GM13976 (cell line): Measurements from ENCODE around the gene SOS1.

ENCODE experiments used
- DNase-seq: peaks from one replicate; pipeline ENCODE4 v3.0.0; 2012; ENCODE audit warnings: low spot score
- CTCF ChIP-seq: IDR thresholded peaks from 2 replicates; pipeline ENCODE4 v1.5.1; 2012; ENCODE audit warnings: borderline replicate concordance, mild to moderate bottlenecking; ENCODE audit not compliant: insufficient read depth; ENCODE audit errors: extremely low read depth, missing control alignments, control extremely low read depth
- in situ Hi-C: fragments of 300-500 bp; cut with MboI; formaldehyde crosslinking; loops from one replicate; pipeline ENCODE4 v1.12.0; 2022; ENCODE audit warnings: low sequenced_read_pairs, mixed read lengths, inconsistent platforms; ENCODE audit not compliant: unreplicated experiment

SOS1 gene

DNA sequence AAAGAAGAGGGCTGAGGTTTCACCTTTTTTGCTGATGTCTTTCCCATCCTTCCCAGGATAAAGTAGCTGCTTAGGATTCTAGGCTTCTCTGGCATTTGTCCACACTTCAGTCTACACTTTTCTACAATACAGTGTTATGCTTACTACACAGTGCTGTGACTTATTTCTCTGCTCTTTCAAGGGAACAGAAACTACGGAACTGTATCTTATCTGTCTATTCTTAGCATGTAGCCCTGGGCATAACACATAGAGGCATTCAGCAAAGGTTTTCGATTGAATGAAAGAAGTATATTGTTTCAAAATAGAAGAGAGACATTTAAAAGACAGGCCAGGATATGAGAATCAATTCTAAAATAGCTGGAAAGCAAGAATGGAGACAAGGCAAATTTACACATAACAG, 120.3 kb downstream of the SOS1 start:
- no peak for DNase-seq
- TF ChIP-seq CTCF = no peak
- in situ Hi-C loops = no loop called here

DNA sequence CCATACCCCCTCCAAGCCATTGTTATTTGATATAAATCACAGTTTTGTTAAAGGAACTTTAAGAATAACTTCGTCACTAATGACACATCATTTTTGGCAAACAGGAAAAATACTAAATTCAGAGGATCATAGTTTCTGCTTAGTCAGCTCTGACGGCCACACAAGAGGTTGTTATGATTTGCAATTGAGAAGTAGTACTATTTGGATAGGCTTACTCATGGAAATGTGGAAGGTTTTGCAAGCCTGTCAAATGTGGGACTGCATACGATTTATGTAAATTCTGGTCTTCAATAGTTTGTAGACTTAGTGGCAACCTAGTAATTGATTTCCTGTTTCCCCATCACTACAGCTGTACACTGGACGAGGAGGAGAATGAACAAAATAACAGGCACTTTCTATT, 123.1 kb downstream of the SOS1 start:
- no peak for DNase-seq
- in situ Hi-C loops = no loop called here
- TF ChIP-seq CTCF = no peak

DNA sequence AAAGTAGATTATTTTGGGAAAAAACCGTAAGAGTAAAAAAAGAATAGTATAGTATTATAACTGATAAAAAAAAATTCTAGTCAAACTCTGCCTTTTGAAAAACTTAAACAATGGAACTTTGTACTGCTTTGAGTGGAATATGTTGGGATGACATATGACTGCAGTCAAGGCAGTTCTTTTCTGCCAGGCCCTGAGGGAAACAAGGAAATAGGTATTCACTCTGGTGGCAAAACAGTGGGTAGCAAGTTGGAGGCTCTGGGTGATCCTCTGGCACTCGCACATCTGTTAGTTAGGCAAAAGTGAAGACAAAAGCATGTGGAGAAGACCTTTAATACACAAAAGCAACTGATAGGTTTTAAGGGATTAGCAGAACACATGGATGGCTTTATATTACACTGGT, 129.0 kb downstream of the SOS1 start:
- no peak for TF ChIP-seq CTCF
- in situ Hi-C loops = no loop called here
- no peak for DNase-seq

- no peak for DNase-seq
- in situ Hi-C loops = no loop called here
- no peak for TF ChIP-seq CTCF
These were observed 132.1 kb downstream of the SOS1 start for GRCh38 chr2:38988716-38989115.

- in situ Hi-C loops = no loop called here
- TF ChIP-seq CTCF = no peak
- DNase-seq = no peak
These were observed 138.4 kb downstream of the SOS1 start for GRCh38 chr2:38982498-38982897.

GRCh38 chr2:38981670-38982357, 139.0 kb downstream of the SOS1 start:
- no peak for DNase-seq
- TF ChIP-seq CTCF = no peak
- in situ Hi-C loops = no loop called here
